Muscle of leg (tissue), 11 donors: ENCODE results near the gene ANTXR1. TPM values are rescaled to one million over a fixed set of nuclear protein-coding genes. Genes with fewer than 3 reads are reported as not detected.
A peak's percentile ranks its signal among the peaks of the same experiment; 100 is the strongest.

Experiments
- DNase-seq: peaks from one replicate; pipeline ENCODE4 v3.0.0; 2013
- H3K27ac ChIP-seq: one replicate; pipeline ENCODE4 v1.5.1; 2013; ENCODE audit warnings: mild to moderate bottlenecking, low read length, control low read depth
- H3K27me3 ChIP-seq: one replicate; pipeline ENCODE4 v1.6.1; 2013; ENCODE audit warnings: low read length; ENCODE audit not compliant: control insufficient read depth, insufficient read depth
- H3K36me3 ChIP-seq: one replicate; pipeline ENCODE4 v1.6.1; 2013; ENCODE audit warnings: low read length; ENCODE audit not compliant: control insufficient read depth, insufficient read depth
- H3K4me1 ChIP-seq: one replicate; pipeline ENCODE4 v1.6.1; 2013; ENCODE audit warnings: low read length; ENCODE audit not compliant: control insufficient read depth, insufficient read depth
- H3K4me3 ChIP-seq: one replicate; pipeline ENCODE4 v1.5.1; 2013; ENCODE audit warnings: low read length, control low read depth
- H3K9me3 ChIP-seq: replicated peaks from 2 replicates; pipeline ENCODE4 v1.6.1; 2013; ENCODE audit warnings: low read depth, low read length; ENCODE audit not compliant: control insufficient read depth
- WGBS: methylation state at CpG from one replicate; pipeline ENCODE4 v1.1.5; 2013; ENCODE audit warnings: missing lambda C conversion rate; ENCODE audit not compliant: insufficient coverage; 5-methylcytosine and 5-hydroxymethylcytosine counted together
- polyA plus RNA-seq, 8 donors: library from polyadenylated mRNA; unstranded; fragments of 120-200 nt; gene quantifications; one replicate each; pipeline versions ENCODE4 v1.2.1 to v1.2.3, GENCODE V29; 2013; ENCODE audit warnings: inconsistent platforms in 1 of 8, low replicate concordance in 1 of 8; ENCODE audit not compliant: insufficient read length in 8 of 8, insufficient read depth in 1 of 8
- total RNA-seq: library from RNA; stranded (reverse); fragments of 120-200 nt; gene quantifications from one replicate; pipeline ENCODE4 v1.2.4, GENCODE V29; 2013

The ANTXR1 gene
- total and polyA plus RNA-seq, 9 donors: 84.4 to 187 (median 133) TPM

- Histone ChIP-seq H3K9me3 (no peaks in the 10 kb centered on the region), H3K4me1 (peaks cover 23% of the 10 kb centered on the region), H3K27ac (no peak overlapping the region), H3K4me3 (no peak overlapping the region), H3K36me3 (no peaks in the 10 kb centered on the region), H3K27me3 (no peaks in the 10 kb centered on the region)
- WGBS: 77% methylated on average over 3 of the region's 3 CpGs
- DNase-seq: no peak
These were observed 283.4 kb downstream of the ANTXR1 start for GRCh38 chr2:69296421-69296820.

GRCh38 chr2:69297216-69297615 is 284.2 kb downstream of the ANTXR1 start:
- Histone ChIP-seq H3K36me3 (no peaks in the 10 kb centered on the region), H3K27me3 (no peaks in the 10 kb centered on the region), H3K27ac (no peak overlapping the region), H3K4me3 (no peak overlapping the region), H3K9me3 (no peaks in the 10 kb centered on the region), H3K4me1 (peaks cover 17% of the 10 kb centered on the region)
- 91% methylated on average over 7 of the region's 12 CpGs for WGBS
- no peak for DNase-seq

GRCh38 chr2:69298261-69298660 is 285.3 kb downstream of the ANTXR1 start:
- no peak for DNase-seq
- Histone ChIP-seq H3K4me3 (no peak overlapping the region), H3K27ac (no peak overlapping the region), H3K4me1 (peaks cover 17% of the 10 kb centered on the region), H3K36me3 (no peaks in the 10 kb centered on the region), H3K27me3 (no peaks in the 10 kb centered on the region), H3K9me3 (no peaks in the 10 kb centered on the region)
- 84% methylated on average over 4 of the region's 7 CpGs for WGBS

- WGBS: no CpG with 5 or more reads among the region's 4 CpGs
- Histone ChIP-seq H3K27ac (peak overlapping the region; percentile 16), H3K4me1 (peaks cover 17% of the 10 kb centered on the region), H3K27me3 (no peaks in the 10 kb centered on the region), H3K9me3 (peaks cover 1% of the 10 kb centered on the region), H3K4me3 (no peak overlapping the region), H3K36me3 (no peaks in the 10 kb centered on the region)
- peak; percentile 59 for DNase-seq
These were observed 285.9 kb downstream of the ANTXR1 start for GRCh38 chr2:69298862-69299261.

Other genes with a start within 250 kb of the ANTXR1 start
- gene BMP10, start 141.8 kb upstream of the ANTXR1 start, total RNA-seq: not detected
- not detected for gene BMP10, start 141.8 kb upstream of the ANTXR1 start, polyA plus RNA-seq
- gene GKN2, start 60.3 kb upstream of the ANTXR1 start, total RNA-seq: not detected
- gene GKN2, start 60.3 kb upstream of the ANTXR1 start, polyA plus RNA-seq: under 1 TPM in 1 of 8 donors, not detected in 7; 0.36 TPM
- gene GKN1, start 38.5 kb upstream of the ANTXR1 start, total RNA-seq: 0.09 TPM
- under 1 TPM in 6 of 8 donors, not detected in 2; 0.15 to 0.27 (median 0.17) TPM for gene GKN1, start 38.5 kb upstream of the ANTXR1 start, polyA plus RNA-seq